Dedifferentiated amniotic fluid mesenchymal stem cell (primary cell): ENCODE data around the gene CAPN10.

Source experiments
- DNase-seq: peaks from one replicate; pipeline ENCODE4 v3.0.0-alpha.2; 2016; ENCODE audit errors: extremely low spot score

The CAPN10 gene

GRCh38 chr2:240589375-240589774 lies 2.8 kb downstream of the CAPN10 start:
- no peak for DNase-seq

GRCh38 chr2:240589850-240590525 lies 3.5 kb downstream of the CAPN10 start:
- no peak for DNase-seq

- no peak for DNase-seq
Measured at GRCh38 chr2:240590681-240591111, 4.2 kb downstream of the CAPN10 start.

- no peak for DNase-seq
Measured at GRCh38 chr2:240591226-240591625, 4.7 kb downstream of the CAPN10 start.

- DNase-seq = no peak
Measured at GRCh38 chr2:240591784-240592183, 5.2 kb downstream of the CAPN10 start.

GRCh38 chr2:240593026-240593702 lies 6.6 kb downstream of the CAPN10 start:
- DNase-seq = no peak

GRCh38 chr2:240593703-240594451 lies 7.3 kb downstream of the CAPN10 start:
- no peak for DNase-seq

- DNase-seq = no peak
Measured at GRCh38 chr2:240594511-240595380, 8.2 kb downstream of the CAPN10 start.

GRCh38 chr2:240595381-240596079 lies 9.0 kb downstream of the CAPN10 start:
- no peak for DNase-seq

- DNase-seq = no peak
Measured at GRCh38 chr2:240596080-240596460, 9.5 kb downstream of the CAPN10 start.

- no peak for DNase-seq
Measured at GRCh38 chr2:240596491-240596931, 10.0 kb downstream of the CAPN10 start.

GRCh38 chr2:240597054-240597418 lies 10.5 kb downstream of the CAPN10 start:
- DNase-seq = no peak

GRCh38 chr2:240597419-240598181 lies 11.1 kb downstream of the CAPN10 start:
- DNase-seq = no peak

- DNase-seq = no peak
Measured at GRCh38 chr2:240598311-240598911, 11.9 kb downstream of the CAPN10 start.

GRCh38 chr2:240599141-240599583 lies 12.6 kb downstream of the CAPN10 start:
- DNase-seq = no peak

- no peak for DNase-seq
Measured at GRCh38 chr2:240600451-240600961, 14.0 kb downstream of the CAPN10 start.

- DNase-seq = no peak
Measured at GRCh38 chr2:240601061-240601830, 14.7 kb downstream of the CAPN10 start.

GRCh38 chr2:240601831-240602160 lies 15.3 kb downstream of the CAPN10 start:
- DNase-seq = no peak
